Measurements from ENCODE around the gene LOC101059915.
"Not testable (repeated sequence)": the region's sequence is repeated elsewhere in the genome, so short reads cannot be mapped to it uniquely, and the experiment has no call there.

GRCh38 chrX:71715551-71715950, 48.2 kb downstream of the LOC101059915 start:
- TF ChIP-seq POLR2AphosphoS5 (IDR thresholded peaks at IDR 0.05; ENCODE audit: low read depth, low read length); POLR2A (IDR thresholded peaks at IDR 0.05; ENCODE audit: low read depth, low read length); TAF1 (IDR thresholded peaks at IDR 0.05; ENCODE audit: borderline replicate concordance, low read depth, low read length): not testable (repeated sequence)
